ENCODE data around the gene CRISP1. TPM values are rescaled to one million over a fixed set of nuclear protein-coding genes. Genes with fewer than 3 reads are reported as not detected.
"Not testable (repeated sequence)": the region's sequence is repeated elsewhere in the genome, so short reads cannot be mapped to it uniquely, and the experiment has no call there.

CRISP1 gene
- total RNA-seq, 1 donor from 2014 or later, result not detected

DNA sequence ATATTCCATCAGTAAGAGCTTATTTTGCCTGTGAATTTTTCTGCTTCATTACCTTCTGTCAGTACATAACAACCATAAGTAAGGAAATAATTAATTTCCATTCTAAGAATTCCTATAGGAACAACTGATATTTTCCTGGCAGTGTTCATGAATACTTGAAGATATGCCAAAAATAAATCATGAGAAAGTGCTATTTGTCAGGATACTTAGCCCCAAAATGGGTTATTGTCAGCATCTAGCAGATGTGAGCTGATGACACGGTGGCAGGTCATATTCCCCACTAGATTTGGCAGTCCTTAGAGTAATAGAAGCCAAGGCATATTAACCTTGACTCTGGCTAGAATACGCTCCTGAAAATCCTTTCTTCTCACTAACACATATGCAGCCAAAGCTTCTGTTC lies 43.2 kb upstream of the CRISP1 start:
- TF ChIP-seq, protein P1, sequence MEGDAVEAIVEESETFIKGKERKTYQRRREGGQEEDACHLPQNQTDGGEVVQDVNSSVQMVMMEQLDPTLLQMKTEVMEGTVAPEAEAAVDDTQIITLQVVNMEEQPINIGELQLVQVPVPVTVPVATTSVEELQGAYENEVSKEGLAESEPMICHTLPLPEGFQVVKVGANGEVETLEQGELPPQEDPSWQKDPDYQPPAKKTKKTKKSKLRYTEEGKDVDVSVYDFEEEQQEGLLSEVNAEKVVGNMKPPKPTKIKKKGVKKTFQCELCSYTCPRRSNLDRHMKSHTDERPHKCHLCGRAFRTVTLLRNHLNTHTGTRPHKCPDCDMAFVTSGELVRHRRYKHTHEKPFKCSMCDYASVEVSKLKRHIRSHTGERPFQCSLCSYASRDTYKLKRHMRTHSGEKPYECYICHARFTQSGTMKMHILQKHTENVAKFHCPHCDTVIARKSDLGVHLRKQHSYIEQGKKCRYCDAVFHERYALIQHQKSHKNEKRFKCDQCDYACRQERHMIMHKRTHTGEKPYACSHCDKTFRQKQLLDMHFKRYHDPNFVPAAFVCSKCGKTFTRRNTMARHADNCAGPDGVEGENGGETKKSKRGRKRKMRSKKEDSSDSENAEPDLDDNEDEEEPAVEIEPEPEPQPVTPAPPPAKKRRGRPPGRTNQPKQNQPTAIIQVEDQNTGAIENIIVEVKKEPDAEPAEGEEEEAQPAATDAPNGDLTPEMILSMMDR (IDR thresholded peaks at IDR 0.05; ENCODE audit: insufficient read depth, low read length, severe bottlenecking), result no peak
- H3K4me3 ChIP-seq (ENCODE audit: low read depth, low read length), result no peak overlapping the region
- DNase-seq (ENCODE audit: low read depth) (no peak), FAIRE-seq (no peak)
- no peaks in the 10 kb centered on the region for H3K36me3 ChIP-seq (ENCODE audit: control insufficient read depth, insufficient read depth, low read length)
- no peaks in the 10 kb centered on the region for H3K27me3 ChIP-seq (ENCODE audit: control insufficient read depth, insufficient read depth, low read length)

- TF ChIP-seq, protein P1 (IDR thresholded peaks at IDR 0.05; ENCODE audit: insufficient read depth, low read length, severe bottlenecking), result no peak
Observed at GRCh38 chr6:49906526-49906925, 40.2 kb upstream of the CRISP1 start.

GRCh38 chr6:49905296-49905695 lies 39.0 kb upstream of the CRISP1 start:
- TF ChIP-seq, protein P1 (IDR thresholded peaks at IDR 0.05; ENCODE audit: insufficient read depth, low read length, severe bottlenecking), result no peak
- no peak overlapping the region for H3K4me3 ChIP-seq (ENCODE audit: low read depth, low read length)
- no peaks in the 10 kb centered on the region for H3K27me3 ChIP-seq (ENCODE audit: control insufficient read depth, insufficient read depth, low read length)
- H3K36me3 ChIP-seq (ENCODE audit: control insufficient read depth, insufficient read depth, low read length), result no peaks in the 10 kb centered on the region
- DNase-seq (ENCODE audit: low read depth) (no peak), FAIRE-seq (no peak)

More at GRCh38 chr6:49906526-49906925, 40.2 kb upstream of the CRISP1 start:
- Histone ChIP-seq H3K36me3 (ENCODE audit: control insufficient read depth, insufficient read depth, low read length) (no peaks in the 10 kb centered on the region), H3K4me3 (ENCODE audit: low read depth, low read length) (no peak overlapping the region), H3K27me3 (ENCODE audit: control insufficient read depth, insufficient read depth, low read length) (no peaks in the 10 kb centered on the region)
- DNase-seq (ENCODE audit: low read depth) (no peak), FAIRE-seq (no peak)

DNA sequence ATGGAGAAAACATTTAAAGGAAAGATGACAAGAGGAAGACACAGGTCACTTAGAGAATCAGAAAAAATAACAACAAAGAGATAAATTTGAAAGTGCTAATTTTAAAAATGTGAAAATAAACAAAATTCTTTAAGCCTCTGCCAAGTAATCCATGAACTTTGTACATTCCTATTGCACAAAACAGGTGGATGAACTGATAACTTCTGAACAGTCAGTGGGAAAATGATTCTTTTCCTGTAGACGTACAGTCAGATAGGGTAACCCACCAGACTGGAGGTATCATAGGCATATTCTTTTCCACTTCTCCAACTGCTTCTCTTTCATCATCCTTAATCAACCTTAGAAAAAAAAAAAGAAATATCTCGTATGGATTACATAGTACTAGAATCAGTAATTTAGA lies 36.5 kb upstream of the CRISP1 start:
- no peaks in the 10 kb centered on the region for H3K27me3 ChIP-seq (ENCODE audit: control insufficient read depth, insufficient read depth, low read length)

GRCh38 chr6:49898904-49899566 lies 32.7 kb upstream of the CRISP1 start:
- FAIRE-seq, result no peak
- no peaks in the 10 kb centered on the region for H3K27me3 ChIP-seq (ENCODE audit: control insufficient read depth, insufficient read depth, low read length)
- H3K36me3 ChIP-seq (ENCODE audit: control insufficient read depth, insufficient read depth, low read length), result no peaks in the 10 kb centered on the region
- H3K4me3 ChIP-seq (ENCODE audit: low read depth, low read length), result no peak overlapping the region
- no peak for DNase-seq (ENCODE audit: low read depth)
- TF ChIP-seq, protein P1 (IDR thresholded peaks at IDR 0.05; ENCODE audit: insufficient read depth, low read length, severe bottlenecking), result no peak

More for the DNA sequence above, 36.5 kb upstream of the CRISP1 start:
- DNase-seq (ENCODE audit: low read depth) (no peak), FAIRE-seq (no peak)
- no peak overlapping the region for H3K4me3 ChIP-seq (ENCODE audit: low read depth, low read length)
- no peaks in the 10 kb centered on the region for H3K36me3 ChIP-seq (ENCODE audit: control insufficient read depth, insufficient read depth, low read length)
- TF ChIP-seq, protein P1 (IDR thresholded peaks at IDR 0.05; ENCODE audit: insufficient read depth, low read length, severe bottlenecking), result no peak

DNA sequence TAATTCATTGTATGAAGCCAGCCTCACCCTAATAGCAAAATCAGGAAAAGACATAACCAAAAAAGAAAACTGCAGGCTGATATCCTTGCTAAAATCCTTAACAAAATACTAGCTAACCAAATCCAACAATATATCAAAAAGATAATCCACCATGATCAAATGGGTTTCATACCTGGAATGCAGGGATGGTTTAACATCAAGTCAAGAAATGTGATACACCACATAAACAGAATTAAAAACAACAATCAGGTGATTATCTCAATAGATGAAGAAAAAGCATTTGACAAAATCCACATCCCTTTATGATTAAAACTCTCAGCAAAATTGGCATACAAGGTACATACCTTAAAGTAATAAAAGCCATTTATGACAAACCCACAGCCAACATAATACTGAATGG lies 29.2 kb upstream of the CRISP1 start:
- FAIRE-seq; H3K4me3 ChIP-seq (ENCODE audit: low read depth, low read length); H3K27me3 ChIP-seq (ENCODE audit: control insufficient read depth, insufficient read depth, low read length); DNase-seq (ENCODE audit: low read depth); H3K36me3 ChIP-seq (ENCODE audit: control insufficient read depth, insufficient read depth, low read length): not testable (repeated sequence)

All from bronchial epithelial cell (primary cell).